ENCODE results near the gene VWA5B1. TPM values are rescaled to one million over a fixed set of nuclear protein-coding genes. Genes with fewer than 3 reads are reported as not detected.

The VWA5B1 gene
- total and polyA plus RNA-seq, 10 of the 15 experiments (the other 5 are each of a cell fraction or from before 2014, with no cell fraction given), result under 0.01 to 0.05 (median 0.01) TPM; not detected in 7

GRCh38 chr1:20371883-20372282 lies 81.2 kb downstream of the VWA5B1 start:
- Histone ChIP-seq H2AFZ (ENCODE audit: control insufficient read depth, low read depth, low read length) (no peak overlapping the region), H3K27ac (ENCODE audit: control insufficient read depth, insufficient read depth) (no peak overlapping the region), H3K79me2 (ENCODE audit: control insufficient read depth, insufficient read depth, low read length) (no peaks in the 10 kb centered on the region), H3K27me3 (replicated peaks in 1 of 2; ENCODE audit: control insufficient read depth in 2 of 2, insufficient read depth in 2 of 2, low read length in 1 of 2) (peaks cover 0 to 12% of the 10 kb centered on the region in 2 experiments), H3K9ac (ENCODE audit: control insufficient read depth, insufficient read depth, low read length) (no peak overlapping the region), H3K4me3 (no peak overlapping the region), H3K4me2 (ENCODE audit: control insufficient read depth, insufficient read depth) (no peak overlapping the region), H4K20me1 (ENCODE audit: control insufficient read depth, insufficient read depth) (no peaks in the 10 kb centered on the region), H3K36me3 (ENCODE audit: control insufficient read depth in 2 of 2, insufficient read depth in 2 of 2, low read length in 1 of 2) (no peaks in the 10 kb centered on the region), H3K9me3 (replicated peaks; ENCODE audit: control insufficient read depth, insufficient read depth, low read length) (no peaks in the 10 kb centered on the region), H3K4me1 (ENCODE audit: control insufficient read depth, insufficient read depth, low read length) (no peaks in the 10 kb centered on the region)
- WGBS (ENCODE audit: insufficient coverage, insufficient replicate concordance, low lambda C conversion rate, missing lambda C conversion rate), result 6% methylated on average over 2 of the region's 2 CpGs
- in situ Hi-C loops (cut with MboI) (no loop called here), intact Hi-C loops (cut with micrococcal nuclease; ENCODE audit: unreplicated experiment) (no loop called here)
- SMC1A ChIA-PET (ENCODE audit: uncharacterized antibody, unreplicated experiment), result no interaction called here
- no peak for ATAC-seq
- no peak for DNase-seq (ENCODE audit: low read depth, low spot score)
- RAD21 ChIA-PET (ENCODE audit: unreplicated experiment), result no interaction called here
- TF ChIP-seq CBX5 (IDR thresholded peaks at IDR 0.05; ENCODE audit: low read depth) (no peak), NR2C2 (IDR thresholded peaks at IDR 0.05; ENCODE audit: borderline replicate concordance, control insufficient read depth, insufficient read length, low read depth) (no peak), USF2 (IDR thresholded peaks at IDR 0.05; ENCODE audit: borderline replicate concordance, low read depth, low read length) (no peak), RB1 (IDR thresholded peaks at IDR 0.05; ENCODE audit: borderline replicate concordance) (no peak), YBX1 (IDR thresholded peaks at IDR 0.05) (no peak), HDAC6 (IDR thresholded peaks at IDR 0.05; ENCODE audit: unreplicated experiment) (no peak), PAX8 (IDR thresholded peaks at IDR 0.05) (no peak), CBFB (IDR thresholded peaks at IDR 0.05; ENCODE audit: low read depth) (no peak)
- POLR2A ChIA-PET, result no interaction called here
- CTCF ChIA-PET, result no interaction called here
- no TSS peak for BruUV-seq (replicated peaks)
- FAIRE-seq, result no peak

GRCh38 chr1:20372676-20373075 lies 82.0 kb downstream of the VWA5B1 start:
- ChIA-PET CTCF (no interaction called here), RAD21 (ENCODE audit: unreplicated experiment) (no interaction called here), POLR2A (no interaction called here), SMC1A (ENCODE audit: uncharacterized antibody, unreplicated experiment) (no interaction called here)
- H3K79me2 ChIP-seq (ENCODE audit: control insufficient read depth, insufficient read depth, low read length), result no peaks in the 10 kb centered on the region
- no peak for ATAC-seq
- 18% methylated on average over 4 of the region's 4 CpGs for WGBS (ENCODE audit: insufficient coverage, insufficient replicate concordance, low lambda C conversion rate, missing lambda C conversion rate)
- FAIRE-seq, result no peak
- peaks cover 0 to 4% of the 10 kb centered on the region in 2 experiments; a peak in 2 of 4 replicates for H3K27me3 ChIP-seq (replicated peaks in 1 of 2; ENCODE audit: control insufficient read depth in 2 of 2, insufficient read depth in 2 of 2, low read length in 1 of 2)
- TF ChIP-seq NRF1 (conservative IDR thresholded peaks at IDR 0.05; ENCODE audit: low read depth, low read length) (no peak), ZNF384 (IDR thresholded peaks at IDR 0.05; ENCODE audit: borderline replicate concordance, low read depth, low read length) (no peak), GATAD2B (conservative IDR thresholded peaks at IDR 0.05; ENCODE audit: low read depth) (no peak), SIN3A (IDR thresholded peaks at IDR 0.05; ENCODE audit: low read depth, low read length) (no peak), POU2F2 (IDR thresholded peaks at IDR 0.05; ENCODE audit: borderline replicate concordance, low read depth, low read length) (no peak), ZSCAN29 (IDR thresholded peaks at IDR 0.05) (no peak), RCOR1 (conservative IDR thresholded peaks at IDR 0.05; ENCODE audit: low read depth, low read length) (no peak), RB1 (IDR thresholded peaks at IDR 0.05; ENCODE audit: borderline replicate concordance) (no peak)
- H2AFZ ChIP-seq (ENCODE audit: control insufficient read depth, low read depth, low read length), result no peak overlapping the region
- in situ Hi-C loops (cut with MboI), result no loop called here
- H3K4me1 ChIP-seq (ENCODE audit: control insufficient read depth, insufficient read depth, low read length), result no peaks in the 10 kb centered on the region
- no peaks in the 10 kb centered on the region for H3K36me3 ChIP-seq (ENCODE audit: control insufficient read depth in 2 of 2, insufficient read depth in 2 of 2, low read length in 1 of 2)
- no peak overlapping the region for H3K27ac ChIP-seq (ENCODE audit: control insufficient read depth, insufficient read depth)
- no peaks in the 10 kb centered on the region for H3K9me3 ChIP-seq (replicated peaks; ENCODE audit: control insufficient read depth, insufficient read depth, low read length)
- intact Hi-C loops (cut with micrococcal nuclease; ENCODE audit: unreplicated experiment), result no loop called here
- no peak overlapping the region for H3K9ac ChIP-seq (ENCODE audit: control insufficient read depth, insufficient read depth, low read length)
- BruUV-seq (replicated peaks), result no TSS peak
- H3K4me3 ChIP-seq, result no peak overlapping the region
- H4K20me1 ChIP-seq (ENCODE audit: control insufficient read depth, insufficient read depth), result no peaks in the 10 kb centered on the region
- no peak overlapping the region for H3K4me2 ChIP-seq (ENCODE audit: control insufficient read depth, insufficient read depth)
- DNase-seq (ENCODE audit: low read depth, low spot score), result no peak
